Raji (cell line): ENCODE measurements around the gene EIF2S3.

ENCODE experiments used
- POLR2A ChIP-seq: IDR thresholded peaks from 2 replicates; pipeline ENCODE4 v1.6.1; 2011; ENCODE audit warnings: low read depth, low read length, control low read depth; ENCODE audit not compliant: insufficient read depth

EIF2S3 gene

GRCh38 chrX:24054182-24055042 is at the start of gene EIF2S3:
EIF2S3 (plus strand) TSS chrX:24054956; CDS start chrX:24054969, 13 bp downstream.
- peak; percentile 83 for TF ChIP-seq POLR2A

GRCh38 chrX:24005028-24005427 is 49.7 kb upstream of the EIF2S3 start:
- TF ChIP-seq POLR2A, result no peak

- TF ChIP-seq POLR2A, result no peak
These were observed 48.9 kb upstream of the EIF2S3 start for GRCh38 chrX:24005867-24006266.

GRCh38 chrX:24012266-24012665 is 42.5 kb upstream of the EIF2S3 start:
- TF ChIP-seq POLR2A, result no peak

- no peak for TF ChIP-seq POLR2A
These were observed 40.3 kb upstream of the EIF2S3 start for GRCh38 chrX:24014388-24015018.

GRCh38 chrX:24017674-24018073 is 37.1 kb upstream of the EIF2S3 start:
- TF ChIP-seq POLR2A, result no peak

- no peak for TF ChIP-seq POLR2A
These were observed 35.9 kb upstream of the EIF2S3 start for GRCh38 chrX:24018809-24019208.

- TF ChIP-seq POLR2A, result no peak
These were observed 35.3 kb upstream of the EIF2S3 start for GRCh38 chrX:24019448-24019847.

- no peak for TF ChIP-seq POLR2A
These were observed 34.4 kb upstream of the EIF2S3 start for GRCh38 chrX:24020306-24020876.

- TF ChIP-seq POLR2A, result no peak
These were observed 31.2 kb upstream of the EIF2S3 start for GRCh38 chrX:24023544-24023943.

GRCh38 chrX:24023972-24024669 is 30.6 kb upstream of the EIF2S3 start:
- no peak for TF ChIP-seq POLR2A

GRCh38 chrX:24024819-24025740 is 29.7 kb upstream of the EIF2S3 start:
- peak; percentile 83 for TF ChIP-seq POLR2A

- peak; percentile 42 for TF ChIP-seq POLR2A
These were observed 28.9 kb upstream of the EIF2S3 start for GRCh38 chrX:24025741-24026403.

- no peak for TF ChIP-seq POLR2A
These were observed 28.3 kb upstream of the EIF2S3 start for GRCh38 chrX:24026432-24026831.
